Raji (cell line): ENCODE results near the gene GFER.
A peak's percentile ranks its signal among the peaks of the same experiment; 100 is the strongest.

Source experiments
- POLR2A ChIP-seq: IDR thresholded peaks from 2 replicates; pipeline ENCODE4 v1.6.1; 2011; ENCODE audit warnings: low read depth, low read length, control low read depth; ENCODE audit not compliant: insufficient read depth

GFER gene

DNA sequence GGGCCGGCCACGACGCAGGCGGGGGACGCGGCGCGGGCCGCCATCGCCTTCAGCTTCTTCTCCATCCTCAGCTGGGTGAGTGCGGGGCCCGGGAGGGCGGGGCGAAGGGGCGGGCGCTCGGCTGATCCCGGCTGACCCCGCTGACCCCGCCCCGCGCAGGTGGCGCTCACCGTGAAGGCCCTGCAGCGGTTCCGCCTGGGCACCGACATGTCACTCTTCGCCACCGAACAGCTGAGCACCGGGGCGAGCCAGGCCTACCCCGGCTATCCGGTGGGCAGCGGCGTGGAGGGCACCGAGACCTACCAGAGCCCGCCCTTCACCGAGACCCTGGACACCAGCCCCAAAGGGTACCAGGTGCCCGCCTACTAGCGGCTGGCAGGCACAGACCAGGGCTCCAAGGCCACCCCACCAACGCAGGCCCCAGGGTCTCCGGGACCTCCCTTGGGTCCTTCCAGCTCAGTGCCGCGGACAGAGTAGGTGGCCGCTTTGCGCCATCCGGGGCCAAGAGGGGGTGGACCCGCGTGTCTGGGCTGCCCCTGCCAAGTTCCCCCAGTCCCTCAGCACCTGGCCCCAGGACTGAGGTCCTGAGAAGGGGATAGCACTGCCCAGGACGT, 8.8 kb downstream of the GFER start:
- no peak for TF ChIP-seq POLR2A

DNA sequence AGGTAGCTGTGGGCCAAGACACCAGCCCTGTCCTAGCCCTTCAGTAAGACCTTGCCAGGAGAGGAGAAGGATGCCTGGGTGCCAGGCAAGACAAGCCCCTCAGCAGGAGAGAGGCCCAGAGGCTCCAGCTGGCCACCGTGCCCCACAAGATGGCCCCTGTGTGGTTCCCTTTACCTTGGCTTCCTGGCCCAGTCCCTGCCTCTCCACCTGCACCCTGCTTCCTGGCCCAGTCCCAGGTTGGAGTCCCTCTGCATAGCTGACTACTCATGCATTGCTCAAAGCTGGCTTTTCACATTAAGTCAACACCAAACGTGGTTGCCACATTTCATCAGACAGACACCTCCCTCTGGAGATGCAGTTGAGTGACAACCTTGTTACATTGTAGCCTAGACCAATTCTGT, 9.7 kb downstream of the GFER start:
- peak; percentile 25; the same call in 1 of the 2 replicates for TF ChIP-seq POLR2A

DNA sequence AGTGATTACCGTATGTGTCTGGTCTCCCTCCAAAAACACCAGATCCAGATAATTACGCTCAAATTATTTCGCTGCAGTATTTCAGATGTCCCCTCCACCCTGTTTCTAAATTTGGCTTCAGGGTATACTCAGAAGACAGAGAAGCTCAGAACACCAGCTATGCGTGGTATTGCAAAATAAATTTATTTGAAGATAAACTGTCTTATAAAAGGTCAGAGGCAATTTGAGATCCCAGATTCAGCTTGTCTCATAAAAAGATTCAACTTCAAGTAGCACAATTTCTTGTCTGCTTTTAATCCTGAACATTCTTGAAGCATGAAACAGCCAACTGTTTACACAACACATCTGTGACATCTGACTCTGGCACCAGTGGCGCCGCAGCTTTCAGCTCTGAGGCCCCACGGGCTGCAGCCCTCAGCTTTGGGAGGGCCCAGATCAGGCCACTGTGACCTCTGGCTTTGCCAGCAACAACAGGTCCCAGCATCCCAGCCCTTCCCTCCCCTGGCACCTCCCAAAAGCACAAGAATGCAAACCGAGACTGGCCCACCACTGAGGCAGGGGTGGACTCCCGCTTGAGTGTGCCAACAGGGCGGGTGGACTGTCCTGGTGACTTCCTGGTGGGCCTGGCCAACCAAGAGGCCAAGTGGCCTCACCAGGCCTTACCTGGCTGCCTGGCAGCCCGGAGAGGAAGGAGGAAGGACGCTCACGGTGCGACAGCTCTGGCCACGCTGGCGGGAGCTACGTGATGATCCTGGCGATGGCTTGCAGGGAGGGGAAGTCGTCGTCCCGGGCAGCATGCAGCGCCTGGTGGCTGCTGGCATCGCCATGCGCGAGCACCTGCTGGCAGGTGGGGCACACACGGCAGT, 13.7 kb downstream of the GFER start:
- TF ChIP-seq POLR2A, result no peak

DNA sequence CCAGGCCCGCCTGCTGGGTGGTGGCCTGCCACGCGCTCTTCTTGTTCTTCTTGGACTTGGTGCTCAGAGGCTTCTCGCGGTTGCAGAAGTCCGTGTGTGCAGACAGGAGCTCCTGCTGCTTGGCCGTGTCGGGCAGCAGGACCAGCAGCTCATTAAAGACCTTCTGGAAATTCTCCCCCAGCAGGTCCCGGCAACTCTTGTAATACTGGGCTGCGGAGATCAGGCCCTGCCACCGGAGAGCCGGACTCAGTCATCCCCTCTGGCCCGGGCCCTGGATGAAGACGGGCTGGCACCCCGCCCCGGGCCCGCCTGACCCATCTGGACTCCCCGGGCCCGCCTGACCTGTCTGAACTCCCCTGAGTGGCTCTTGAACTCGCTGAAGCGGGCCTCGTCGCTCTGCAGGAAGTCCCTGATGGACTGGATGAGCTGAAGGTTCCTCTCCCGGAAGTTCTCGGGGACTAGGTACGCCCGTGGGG, 14.4 kb downstream of the GFER start:
- no peak for TF ChIP-seq POLR2A

DNA sequence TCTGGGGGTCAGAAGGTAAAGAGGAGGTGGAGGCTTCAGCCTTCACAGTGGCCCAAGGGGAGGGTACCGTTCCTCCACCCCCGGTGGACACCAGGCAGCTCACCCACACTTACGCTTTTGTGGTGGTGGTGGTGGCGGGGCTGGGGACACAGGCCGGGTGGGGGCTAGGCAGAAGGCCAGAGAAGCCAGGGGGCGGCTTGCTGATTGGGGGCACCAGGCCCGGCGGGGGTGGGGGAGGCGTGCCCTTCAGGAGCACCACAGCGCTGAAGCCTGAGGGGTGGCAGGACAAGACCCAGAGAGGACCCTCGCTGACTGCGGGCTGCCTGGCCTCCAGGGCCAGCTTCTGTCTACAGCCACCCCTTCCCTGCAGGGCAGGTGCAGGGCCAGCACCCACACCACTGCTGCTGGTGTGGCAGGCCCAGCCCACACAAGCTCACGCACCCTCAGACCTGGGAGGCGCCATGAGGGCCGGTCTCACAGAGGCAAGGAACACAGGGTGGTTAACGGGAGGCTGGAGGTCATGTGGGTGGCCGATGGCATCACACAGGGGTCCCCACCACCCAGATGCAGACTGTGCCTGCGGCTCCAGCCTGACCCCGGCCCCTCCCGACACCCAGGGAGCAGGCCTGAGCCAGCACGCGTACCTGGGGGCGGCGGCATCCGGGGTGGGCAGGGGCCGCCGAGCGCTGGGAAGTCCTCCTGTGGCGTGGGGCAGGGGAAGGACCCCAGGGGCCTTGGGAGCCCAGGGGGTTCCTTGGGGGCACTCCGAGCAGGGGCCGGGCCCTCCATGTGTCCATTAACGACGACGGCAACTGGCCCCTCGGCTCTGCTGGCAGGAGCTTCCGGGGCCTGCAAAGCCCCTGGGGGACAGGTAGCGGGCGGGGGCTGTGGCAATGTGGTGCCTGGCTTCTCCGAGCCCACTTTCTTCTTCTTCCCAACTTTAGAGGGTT, 15.1 kb downstream of the GFER start:
- no peak for TF ChIP-seq POLR2A

DNA sequence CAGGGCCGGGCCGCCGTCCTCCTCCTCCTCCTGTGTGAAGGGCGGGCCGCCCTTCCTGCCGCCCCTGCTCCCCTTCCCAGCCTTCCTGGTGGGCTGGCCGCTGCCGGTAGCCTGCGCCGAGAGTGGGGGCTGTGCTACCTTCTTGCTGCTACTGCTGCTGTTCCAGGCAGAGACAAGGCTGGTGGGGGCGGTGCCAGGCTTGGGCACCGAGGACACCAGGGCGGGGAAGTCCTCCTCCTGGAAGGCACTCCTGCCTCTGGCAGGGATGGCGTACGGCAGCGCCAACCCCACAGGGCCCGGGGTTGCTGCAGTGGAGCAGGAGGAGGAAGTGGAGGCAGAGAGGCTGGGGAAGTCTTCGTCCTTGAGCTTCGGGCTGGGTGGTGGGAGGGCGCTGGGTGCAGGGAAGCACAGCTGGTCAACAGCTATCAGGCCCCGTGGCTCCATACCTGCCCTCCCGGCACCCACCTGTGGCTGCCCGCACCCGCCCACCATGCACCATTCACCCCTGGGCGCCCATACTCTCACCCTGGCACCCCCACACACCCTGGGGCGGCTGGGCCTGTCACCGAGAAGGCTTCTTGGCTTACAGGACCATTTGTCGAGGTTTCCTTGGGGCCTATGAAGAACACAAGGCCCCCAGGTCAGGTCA, 16.0 kb downstream of the GFER start:
- TF ChIP-seq POLR2A, result no peak

DNA sequence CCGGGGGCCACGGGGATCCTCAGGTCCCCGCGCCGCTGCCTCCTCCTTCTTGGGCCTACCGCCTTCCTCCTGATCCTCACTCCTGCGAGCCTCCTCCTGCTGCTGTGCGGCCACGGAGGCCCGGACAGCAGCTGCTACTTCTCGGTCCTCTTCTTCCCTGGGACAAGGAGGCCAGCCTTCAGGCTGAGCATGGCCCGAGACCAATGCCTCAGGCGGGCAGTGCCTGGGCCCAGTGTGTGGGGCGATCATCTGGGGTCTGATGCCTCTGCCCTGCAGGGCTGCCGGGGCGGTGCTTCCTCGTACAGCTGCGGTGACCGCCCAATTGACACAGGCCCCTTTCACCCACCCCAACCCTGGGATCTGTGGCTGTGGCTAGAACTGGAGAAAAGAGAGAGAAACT, 17.0 kb downstream of the GFER start:
- TF ChIP-seq POLR2A, result no peak

DNA sequence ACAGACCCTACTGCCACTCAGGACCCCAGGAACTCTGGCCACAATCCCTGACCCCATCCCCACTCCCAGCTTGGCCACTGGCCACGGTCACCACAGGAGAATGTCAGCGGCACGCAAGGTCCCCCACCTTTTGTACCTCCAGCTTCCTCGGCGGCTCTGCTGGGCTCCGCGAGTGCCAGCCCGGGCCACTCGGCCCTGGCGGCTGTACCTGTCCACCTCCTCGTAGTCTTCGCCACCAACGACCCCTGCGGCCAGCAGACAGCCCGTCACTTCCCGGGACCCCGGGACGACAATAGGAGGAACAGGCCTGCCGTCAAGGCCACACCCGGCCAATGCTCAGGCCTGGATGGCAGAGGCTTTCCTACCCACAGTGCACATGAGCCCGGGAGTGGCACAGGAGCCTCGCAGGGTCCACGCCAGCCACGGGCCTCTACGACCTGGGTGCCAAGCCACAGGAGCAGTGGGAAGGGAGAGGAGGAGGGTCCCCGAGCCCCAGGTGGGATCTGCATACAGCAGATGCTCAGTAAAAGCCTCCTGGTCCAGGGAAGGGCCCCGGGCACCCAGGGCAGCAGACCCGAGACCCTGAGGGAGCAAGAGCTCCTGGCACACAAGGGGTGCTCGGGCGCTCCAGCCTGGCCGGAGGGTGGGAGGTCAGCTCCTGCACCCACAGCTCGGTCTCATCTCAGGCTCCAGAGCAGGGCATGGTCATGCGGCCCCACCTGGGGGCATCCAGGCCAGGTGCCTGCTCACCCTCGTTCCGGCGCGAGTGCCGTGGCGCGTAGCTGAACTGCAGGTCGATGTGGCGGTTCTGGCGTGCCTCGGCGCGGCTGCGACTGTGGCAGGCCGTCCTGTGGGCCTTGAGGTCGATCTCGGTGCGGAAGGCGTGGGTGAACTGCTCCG, 17.7 kb downstream of the GFER start:
- TF ChIP-seq POLR2A, result no peak

DNA sequence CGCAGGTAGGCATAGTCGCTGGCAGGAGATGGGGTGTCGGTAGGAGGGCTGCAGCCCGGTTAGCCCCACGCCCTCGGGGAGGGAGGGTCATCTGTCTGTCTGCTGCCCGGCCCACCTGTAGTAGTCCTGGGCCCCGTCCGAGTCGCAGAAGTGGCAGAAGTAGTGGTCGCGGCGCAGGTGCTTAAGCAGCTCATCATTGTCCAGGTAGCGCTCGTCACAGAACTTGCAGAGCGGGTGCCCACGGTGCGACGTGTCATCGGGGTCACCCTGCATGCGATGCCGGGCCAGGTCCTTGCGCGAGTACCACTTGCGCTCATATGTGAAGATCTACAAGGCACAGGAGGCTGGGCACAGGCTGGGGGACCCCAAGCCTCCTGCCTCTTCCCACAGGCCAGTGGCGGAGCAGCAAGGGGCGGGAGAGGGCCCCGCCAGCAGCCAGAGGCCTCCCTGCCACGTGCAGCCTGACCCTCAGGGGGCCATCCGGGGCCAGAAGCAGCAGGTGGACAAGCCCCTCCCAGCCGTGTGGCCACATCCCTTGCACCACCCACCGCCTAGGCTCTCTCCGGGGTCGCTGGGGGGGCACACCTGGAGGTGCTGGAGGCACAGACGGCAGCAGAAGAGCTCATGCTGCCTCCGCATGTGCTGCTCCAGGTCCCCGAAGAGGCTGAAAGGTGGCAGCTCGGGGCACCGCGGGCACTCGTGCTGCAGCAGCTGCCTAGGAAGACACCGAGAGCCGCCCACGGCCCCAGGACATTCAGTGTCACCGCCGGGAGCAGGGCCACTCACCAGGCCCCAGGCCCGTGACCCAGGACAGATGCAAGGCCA, 18.6 kb downstream of the GFER start:
- TF ChIP-seq POLR2A, result no peak

DNA sequence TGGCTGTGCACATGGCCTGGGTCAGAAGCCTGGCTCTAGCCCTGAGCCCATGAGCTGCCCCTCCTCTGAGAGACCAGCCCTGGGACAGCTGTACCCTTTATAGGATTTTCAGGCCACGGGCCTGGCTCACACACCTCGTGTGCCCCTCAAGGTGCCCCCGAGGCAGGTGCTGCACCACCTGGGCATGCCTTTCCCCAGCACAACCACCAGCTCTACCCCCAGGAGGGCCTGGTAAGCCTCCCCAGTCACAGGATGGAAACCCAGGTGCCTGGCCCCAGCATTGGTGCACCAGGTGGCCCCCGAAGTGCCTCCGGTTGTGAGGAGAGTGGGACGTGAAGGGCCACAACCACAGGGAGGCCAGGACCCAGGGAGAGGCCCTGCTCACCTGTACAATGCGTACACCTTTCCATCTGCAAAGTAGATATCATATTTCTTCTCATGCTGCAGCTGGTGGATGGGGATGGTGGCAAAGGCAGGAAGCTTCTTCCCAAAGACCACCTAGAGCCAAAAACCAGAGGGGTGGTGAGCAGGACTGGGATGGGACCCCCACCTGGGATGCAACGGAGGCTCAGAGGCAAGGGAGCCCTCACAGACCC, 19.3 kb downstream of the GFER start:
- no peak for TF ChIP-seq POLR2A

DNA sequence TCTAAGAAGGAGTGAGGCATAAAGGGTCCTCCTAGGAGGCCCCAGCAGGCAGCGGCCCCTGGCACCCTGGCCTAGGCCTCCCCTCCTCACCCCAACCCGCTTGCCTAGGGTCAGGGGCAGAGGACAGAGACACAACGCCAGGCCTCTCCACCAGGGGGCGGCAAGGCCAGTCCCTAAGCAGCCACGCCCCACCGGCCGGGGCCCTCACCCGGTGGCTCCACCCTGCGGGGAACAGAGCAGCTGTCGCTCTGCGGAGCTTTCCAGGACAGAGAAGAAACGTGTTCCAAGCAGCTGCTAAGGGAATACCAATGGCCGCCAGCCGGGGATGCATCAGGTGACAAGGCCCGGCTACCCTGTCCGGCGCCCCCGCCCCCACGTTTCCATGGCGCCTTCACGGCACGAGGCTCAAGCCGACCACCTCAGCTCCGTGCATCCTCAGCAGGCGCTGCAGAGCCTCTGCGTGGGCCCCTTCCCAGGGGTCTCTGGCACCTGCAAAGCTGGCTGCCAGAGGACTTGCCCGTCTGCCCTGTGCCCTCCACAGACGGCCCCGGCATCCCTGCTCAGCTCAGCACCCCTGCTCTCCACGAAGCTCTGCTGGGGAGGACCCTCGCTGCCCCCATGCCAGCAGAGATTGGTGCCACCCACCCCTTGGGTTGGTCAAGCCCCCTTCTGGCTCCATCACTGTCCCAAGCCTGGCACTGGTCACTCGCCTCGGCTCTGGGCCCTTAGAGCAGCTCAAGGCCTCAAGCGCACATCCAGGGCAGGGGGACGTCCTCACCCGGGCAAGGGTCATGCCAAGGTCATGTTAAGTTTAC, 20.0 kb downstream of the GFER start:
- TF ChIP-seq POLR2A, result 0 out of 2 replicates have a peak, but pooled peaks have one; percentile 19
